SK-N-SH (cell line): Measurements from ENCODE around the gene COPS4. TPM values are rescaled to one million over a fixed set of nuclear protein-coding genes. Genes with fewer than 3 reads are reported as not detected.

Experiments
- CTCF ChIA-PET: fragments of 300-600, 350-600 bp; formaldehyde crosslinking; extraction: SDS; loops from one replicate; lab custom pipeline; 2021; lab: Yijun Ruan, JAX
- POLR2A ChIA-PET: fragments of 350-600 bp; sonication (Branson Sonifier 250); formaldehyde crosslinking; extraction: SDS; loops from one replicate; lab custom pipeline; 2020; ENCODE audit warnings: antibody characterized with exemption, inconsistent platforms; lab: Yijun Ruan, JAX
- DNase-seq: peaks from one replicate; pipeline ENCODE4 v3.0.0; 2012
- H2AFZ ChIP-seq: fragments of 200-600 bp; sonication (generic); 2 replicates; pipeline ENCODE4 v1.8.1; 2016; ENCODE audit warnings: antibody characterized with exemption, mild to moderate bottlenecking, low read depth
- H3F3A ChIP-seq: fragments of 200-600 bp; sonication (generic); replicated peaks from 2 replicates; pipeline ENCODE3; 2016; ENCODE audit warnings: antibody characterized with exemption, mild to moderate bottlenecking; ENCODE audit not compliant: insufficient read depth
- H3K27ac ChIP-seq, 2 experiments: fragments of 200-500 bp in 1 of 2; fragments of 200-600 bp in 1 of 2; sonication (Bioruptor generic) in 1 of 2; sonication (generic), shearing (Covaris generic) in 1 of 2; 2 replicates each; pipeline versions ENCODE4 v1.5.1 to v1.6.1; 2014 to 2016; ENCODE audit warnings: low read depth in 2 of 2, inconsistent platforms in 1 of 2, low read length in 1 of 2, mild to moderate bottlenecking in 1 of 2, mixed read lengths in 1 of 2
- H3K27me3 ChIP-seq: fragments of 200-600 bp; sonication (generic), shearing (Covaris generic); 2 replicates; pipeline ENCODE4 v1.6.1; 2016; ENCODE audit warnings: mixed run types; ENCODE audit not compliant: insufficient read depth
- H3K36me3 ChIP-seq, 2 experiments: fragments of 200-500 bp in 1 of 2; fragments of 200-600 bp in 1 of 2; sonication (Bioruptor generic) in 1 of 2; sonication (generic) in 1 of 2; replicated peaks in 1 of 2; 2 replicates each; pipeline versions ENCODE3 to v1.5.1; 2014 to 2016; ENCODE audit warnings: low read length in 1 of 2, mild to moderate bottlenecking in 1 of 2; ENCODE audit not compliant: insufficient read depth in 2 of 2, control insufficient read depth in 1 of 2
- H3K4me1 ChIP-seq, 2 experiments: fragments of 200-500 bp in 1 of 2; fragments of 200-600 bp in 1 of 2; sonication (Bioruptor generic) in 1 of 2; sonication (generic), shearing (Covaris generic) in 1 of 2; 2 replicates each; pipeline versions ENCODE4 v1.5.1 to v1.6.1; 2014 to 2016; ENCODE audit warnings: low read depth in 1 of 2, low read length in 1 of 2, mixed run types in 1 of 2; ENCODE audit not compliant: insufficient read depth in 2 of 2, control insufficient read depth in 1 of 2
- H3K4me2 ChIP-seq: fragments of 200-600 bp; sonication (generic), shearing (Covaris generic); 2 replicates; pipeline ENCODE4 v1.6.1; 2017; ENCODE audit warnings: mixed run types
- H3K4me3 ChIP-seq, 2 experiments: fragments of 200-500 bp in 1 of 2; fragments of 200-600 bp in 1 of 2; sonication (Bioruptor generic) in 1 of 2; sonication (generic), shearing (Covaris generic) in 1 of 2; 2 replicates each; pipeline versions ENCODE4 v1.5.1 to v1.8.1; 2014 to 2016; ENCODE audit warnings: low read depth in 2 of 2, inconsistent platforms in 1 of 2, low read length in 1 of 2, mild to moderate bottlenecking in 1 of 2, mixed read lengths in 1 of 2, moderate library complexity in 1 of 2
- H3K79me2 ChIP-seq: fragments of 200-600 bp; sonication (generic); 2 replicates; pipeline ENCODE4 v1.8.1; 2017; ENCODE audit warnings: mild to moderate bottlenecking; ENCODE audit not compliant: insufficient read depth
- H3K9ac ChIP-seq: fragments of 200-600 bp; sonication (generic); 2 replicates; pipeline ENCODE4 v1.6.1; 2017; ENCODE audit warnings: mixed run types
- H3K9me2 ChIP-seq: fragments of 200-600 bp; sonication (generic); 2 replicates; pipeline ENCODE4 v1.6.1; 2017; ENCODE audit warnings: mixed run types
- H3K9me3 ChIP-seq: fragments of 200-600 bp; sonication (generic); 2 replicates; pipeline ENCODE4 v1.6.1; 2017; ENCODE audit warnings: mixed run types, mild to moderate bottlenecking, moderate library complexity
- H4K20me1 ChIP-seq: fragments of 200-600 bp; sonication (generic); 2 replicates; pipeline ENCODE4 v1.6.1; 2017; ENCODE audit warnings: mild to moderate bottlenecking, mixed run types; ENCODE audit not compliant: insufficient read depth
- CHD2 ChIP-seq: fragments of 150-350 bp; IDR thresholded peaks from 2 replicates; pipeline ENCODE4 v1.6.1; 2018; ENCODE audit warnings: low read length; ENCODE audit not compliant: partially characterized antibody
- EZH2phosphoT487 ChIP-seq: fragments of 200-600 bp; sonication (generic); IDR thresholded peaks from 2 replicates; pipeline ENCODE4 v1.6.1; 2017; ENCODE audit warnings: low read depth, mixed run types, mild to moderate bottlenecking, antibody characterized with exemption, moderate library complexity, borderline replicate concordance
- GABPA ChIP-seq: IDR thresholded peaks from 2 replicates; pipeline ENCODE4 v1.4.0; 2012; ENCODE audit warnings: low read depth, mild to moderate bottlenecking
- GATA2 ChIP-seq: sonication (generic); formaldehyde crosslinking; IDR thresholded peaks from 2 replicates; pipeline ENCODE4 v1.5.0; 2020; ENCODE audit warnings: mild to moderate bottlenecking, missing genetic modification reagents
- MEF2A ChIP-seq: IDR thresholded peaks from 2 replicates; pipeline ENCODE4 v1.4.0; 2012; ENCODE audit warnings: low read depth, borderline replicate concordance
- MXI1 ChIP-seq: IDR thresholded peaks from 2 replicates; pipeline ENCODE4 v1.6.1; 2012; ENCODE audit warnings: mild to moderate bottlenecking, low read depth, low read length, improper control_type of control experiment
- POLR2AphosphoS5 ChIP-seq: IDR thresholded peaks from 2 replicates; pipeline ENCODE4 v1.6.1; 2012; ENCODE audit warnings: low read depth, low read length
- RCOR1 ChIP-seq: fragments of 150-350 bp; IDR thresholded peaks from 2 replicates; pipeline ENCODE4 v1.6.1; 2017; ENCODE audit warnings: antibody characterized with exemption, low read length
- RXRA ChIP-seq: IDR thresholded peaks from 2 replicates; pipeline ENCODE4 v1.4.0; 2012; ENCODE audit warnings: low read depth, mild to moderate bottlenecking, borderline replicate concordance
- SIN3A ChIP-seq: IDR thresholded peaks from 2 replicates; pipeline ENCODE4 v1.6.1; 2012; ENCODE audit warnings: low read depth, mild to moderate bottlenecking, low read length, moderate library complexity, borderline replicate concordance
- TEAD4 ChIP-seq: IDR thresholded peaks from 2 replicates; pipeline ENCODE4 v1.4.0; 2012; ENCODE audit warnings: mild to moderate bottlenecking, borderline replicate concordance; ENCODE audit not compliant: insufficient read depth
- YY1 ChIP-seq: IDR thresholded peaks from 2 replicates; pipeline ENCODE4 v1.4.0; 2012; ENCODE audit warnings: low read depth, mild to moderate bottlenecking
- WGBS: methylation state at CpG from one replicate; pipeline ENCODE4 v1.1.6; 2017; ENCODE audit warnings: low lambda C conversion rate; 5-methylcytosine and 5-hydroxymethylcytosine counted together
- polyA plus RNA-seq, 3 experiments: library from polyadenylated mRNA; depleted of rRNA; stranded (reverse); fragments of >200 nt; gene quantifications; 2 replicates each; pipeline ENCODE4 v1.2.3, GENCODE V29; 2012
- TF ChIP-seq, protein P1 (sequence below): fragments of 150-350 bp; IDR thresholded peaks from 2 replicates; pipeline ENCODE4 v1.6.1; 2017; ENCODE audit warnings: antibody characterized with exemption, low read length, low read depth, borderline replicate concordance
- TF ChIP-seq, protein P2 (sequence below): IDR thresholded peaks from 2 replicates; pipeline ENCODE4 v1.6.1; 2012; ENCODE audit warnings: mild to moderate bottlenecking, low read depth, low read length, moderate library complexity
- TF ChIP-seq, protein P3 (sequence below): fragments of 150-350 bp; IDR thresholded peaks from 2 replicates; pipeline ENCODE4 v1.6.1; 2016; ENCODE audit warnings: mild to moderate bottlenecking, low read depth, low read length
- TF ChIP-seq, protein P4 (sequence below): fragments of 200-600 bp; sonication (generic); IDR thresholded peaks from 2 replicates; pipeline ENCODE4 v1.6.1; 2017; ENCODE audit warnings: antibody characterized with exemption, mild to moderate bottlenecking, moderate library complexity

COPS4 gene
- polyA plus RNA-seq, 1 of the 3 experiments (the other 2 are of a cell fraction) = 33.9 TPM

DNA sequence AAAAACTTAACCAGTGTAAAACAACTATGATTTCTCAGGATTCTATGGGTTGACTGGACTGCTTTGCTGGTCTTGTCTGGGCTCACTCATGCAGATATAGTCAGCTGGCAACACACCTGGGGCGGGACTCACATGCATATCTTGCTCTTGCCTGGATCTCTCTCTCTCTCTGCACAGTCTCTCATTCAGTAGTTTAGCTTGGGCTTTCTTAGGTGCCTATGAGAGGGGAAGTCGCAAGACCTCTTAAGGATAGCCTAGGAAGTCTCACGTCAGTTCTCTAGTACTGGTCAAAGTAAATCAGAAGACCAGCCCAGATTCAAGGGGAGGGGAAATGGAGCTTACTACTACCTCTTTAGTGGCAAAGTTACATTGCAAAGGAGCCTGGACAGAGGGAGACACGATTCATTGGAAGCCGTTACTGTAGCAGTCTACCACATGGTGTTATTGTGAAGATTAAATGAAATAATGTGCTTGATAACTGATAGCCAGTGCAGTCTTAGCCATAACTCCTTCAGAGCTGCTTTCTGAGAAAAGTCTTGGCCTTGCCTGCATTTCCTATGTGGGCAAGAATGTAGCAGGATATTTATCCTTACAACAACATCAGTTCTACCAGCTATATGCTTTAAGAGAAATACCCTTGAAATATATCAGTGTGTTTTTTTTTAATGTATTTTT is 2.1 kb downstream of the COPS4 start:
- Histone ChIP-seq H3K79me2 (peaks cover 69% of the 10 kb centered on the region), H3K4me2 (peak overlapping the region; percentile 72), H3K27me3 (no peaks in the 10 kb centered on the region), H3K9me3 (no peaks in the 10 kb centered on the region), H4K20me1 (peaks cover 4% of the 10 kb centered on the region; the same call in 1 of the 2 replicates), H3K4me1 (peaks cover 0 to 12% of the 10 kb centered on the region in 2 experiments; a peak in 2 of 4 replicates), H3K36me3 (peaks cover 0 to 9% of the 10 kb centered on the region in 2 experiments), H3K9me2 (no peaks in the 10 kb centered on the region), H2AFZ (no peak overlapping the region), H3F3A (peaks cover 17% of the 10 kb centered on the region), H3K9ac (no peak overlapping the region), H3K4me3 (peak overlapping the region in 1 of 2 experiments; percentile 20; a peak in 1 of 4 replicates), H3K27ac (no peak overlapping the region)
- DNase-seq = no peak
- CTCF ChIA-PET = interaction anchor here (0.8 to 1.6 kb wide), 3 partner anchors 11 to 72 kb away, joined by 3 to 5 read pairs (median 3); no protein-coding TSS in a partner anchor
- WGBS = 77% methylated on average over 5 of the region's 5 CpGs
- TF ChIP-seq RCOR1 (no peak), TEAD4 (no peak), SIN3A (no peak), GATA2 (no peak), RXRA (no peak)
- TF ChIP-seq, protein P1, sequence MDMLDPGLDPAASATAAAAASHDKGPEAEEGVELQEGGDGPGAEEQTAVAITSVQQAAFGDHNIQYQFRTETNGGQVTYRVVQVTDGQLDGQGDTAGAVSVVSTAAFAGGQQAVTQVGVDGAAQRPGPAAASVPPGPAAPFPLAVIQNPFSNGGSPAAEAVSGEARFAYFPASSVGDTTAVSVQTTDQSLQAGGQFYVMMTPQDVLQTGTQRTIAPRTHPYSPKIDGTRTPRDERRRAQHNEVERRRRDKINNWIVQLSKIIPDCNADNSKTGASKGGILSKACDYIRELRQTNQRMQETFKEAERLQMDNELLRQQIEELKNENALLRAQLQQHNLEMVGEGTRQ = no peak
- TF ChIP-seq, protein P2, sequence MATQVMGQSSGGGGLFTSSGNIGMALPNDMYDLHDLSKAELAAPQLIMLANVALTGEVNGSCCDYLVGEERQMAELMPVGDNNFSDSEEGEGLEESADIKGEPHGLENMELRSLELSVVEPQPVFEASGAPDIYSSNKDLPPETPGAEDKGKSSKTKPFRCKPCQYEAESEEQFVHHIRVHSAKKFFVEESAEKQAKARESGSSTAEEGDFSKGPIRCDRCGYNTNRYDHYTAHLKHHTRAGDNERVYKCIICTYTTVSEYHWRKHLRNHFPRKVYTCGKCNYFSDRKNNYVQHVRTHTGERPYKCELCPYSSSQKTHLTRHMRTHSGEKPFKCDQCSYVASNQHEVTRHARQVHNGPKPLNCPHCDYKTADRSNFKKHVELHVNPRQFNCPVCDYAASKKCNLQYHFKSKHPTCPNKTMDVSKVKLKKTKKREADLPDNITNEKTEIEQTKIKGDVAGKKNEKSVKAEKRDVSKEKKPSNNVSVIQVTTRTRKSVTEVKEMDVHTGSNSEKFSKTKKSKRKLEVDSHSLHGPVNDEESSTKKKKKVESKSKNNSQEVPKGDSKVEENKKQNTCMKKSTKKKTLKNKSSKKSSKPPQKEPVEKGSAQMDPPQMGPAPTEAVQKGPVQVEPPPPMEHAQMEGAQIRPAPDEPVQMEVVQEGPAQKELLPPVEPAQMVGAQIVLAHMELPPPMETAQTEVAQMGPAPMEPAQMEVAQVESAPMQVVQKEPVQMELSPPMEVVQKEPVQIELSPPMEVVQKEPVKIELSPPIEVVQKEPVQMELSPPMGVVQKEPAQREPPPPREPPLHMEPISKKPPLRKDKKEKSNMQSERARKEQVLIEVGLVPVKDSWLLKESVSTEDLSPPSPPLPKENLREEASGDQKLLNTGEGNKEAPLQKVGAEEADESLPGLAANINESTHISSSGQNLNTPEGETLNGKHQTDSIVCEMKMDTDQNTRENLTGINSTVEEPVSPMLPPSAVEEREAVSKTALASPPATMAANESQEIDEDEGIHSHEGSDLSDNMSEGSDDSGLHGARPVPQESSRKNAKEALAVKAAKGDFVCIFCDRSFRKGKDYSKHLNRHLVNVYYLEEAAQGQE = no peak
- POLR2A ChIA-PET = no interaction called here

DNA sequence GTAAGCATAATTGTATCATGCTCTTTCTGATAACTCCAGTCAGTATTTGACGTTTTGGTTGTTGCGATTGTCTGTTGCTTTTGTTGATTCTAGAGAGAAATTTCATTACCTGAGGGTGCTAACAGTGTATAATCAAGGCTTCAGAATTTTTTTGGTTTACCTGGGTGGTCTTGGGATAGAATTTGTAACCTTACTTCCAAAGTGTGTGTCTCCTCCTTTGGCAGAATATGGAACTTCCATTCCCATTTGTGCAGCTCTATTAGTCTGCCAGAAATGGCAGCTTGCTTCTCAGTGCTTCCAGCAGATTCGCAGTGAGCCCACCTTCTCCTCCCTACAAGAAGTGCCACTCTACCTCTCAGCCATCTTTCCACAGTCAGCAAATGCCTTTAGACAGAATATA is 5.3 kb downstream of the COPS4 start:
- POLR2A ChIA-PET = interaction anchor here (1.5 kb wide), 1 partner anchor 27 kb away, joined by 3 read pairs; no protein-coding TSS in a partner anchor
- CTCF ChIA-PET = interaction anchor here (1.1 to 2.1 kb wide), 2 partner anchors 14 to 213 kb away, joined by 3 to 5 read pairs; no protein-coding TSS in a partner anchor

More for the DNA sequence above, 5.3 kb downstream of the COPS4 start:
- no peak overlapping the region for H3K27ac ChIP-seq
- peaks cover 25% of the 10 kb centered on the region for H3F3A ChIP-seq
- no peaks in the 10 kb centered on the region for H3K27me3 ChIP-seq
- peaks cover 98% of the 10 kb centered on the region for H3K79me2 ChIP-seq
- no peak overlapping the region for H2AFZ ChIP-seq
- H3K9me2 ChIP-seq = no peaks in the 10 kb centered on the region
- no peak for DNase-seq
- peaks cover 0 to 12% of the 10 kb centered on the region in 2 experiments; a peak in 2 of 4 replicates for H3K4me1 ChIP-seq
- peaks cover 4% of the 10 kb centered on the region; the same call in 1 of the 2 replicates for H4K20me1 ChIP-seq
- no peak overlapping the region for H3K9ac ChIP-seq
- H3K9me3 ChIP-seq = no peaks in the 10 kb centered on the region
- H3K4me2 ChIP-seq = no peak overlapping the region
- H3K36me3 ChIP-seq = peaks cover 0 to 10% of the 10 kb centered on the region in 2 experiments
- 92% methylated on average over 3 of the region's 3 CpGs for WGBS
- TF ChIP-seq GABPA (no peak), MEF2A (no peak), YY1 (no peak), CHD2 (no peak), EZH2phosphoT487 (no peak), SIN3A (no peak), RCOR1 (no peak), POLR2AphosphoS5 (no peak), MXI1 (no peak)
- TF ChIP-seq, protein P3, sequence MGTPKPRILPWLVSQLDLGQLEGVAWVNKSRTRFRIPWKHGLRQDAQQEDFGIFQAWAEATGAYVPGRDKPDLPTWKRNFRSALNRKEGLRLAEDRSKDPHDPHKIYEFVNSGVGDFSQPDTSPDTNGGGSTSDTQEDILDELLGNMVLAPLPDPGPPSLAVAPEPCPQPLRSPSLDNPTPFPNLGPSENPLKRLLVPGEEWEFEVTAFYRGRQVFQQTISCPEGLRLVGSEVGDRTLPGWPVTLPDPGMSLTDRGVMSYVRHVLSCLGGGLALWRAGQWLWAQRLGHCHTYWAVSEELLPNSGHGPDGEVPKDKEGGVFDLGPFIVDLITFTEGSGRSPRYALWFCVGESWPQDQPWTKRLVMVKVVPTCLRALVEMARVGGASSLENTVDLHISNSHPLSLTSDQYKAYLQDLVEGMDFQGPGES = no peak
- TF ChIP-seq, protein P4, sequence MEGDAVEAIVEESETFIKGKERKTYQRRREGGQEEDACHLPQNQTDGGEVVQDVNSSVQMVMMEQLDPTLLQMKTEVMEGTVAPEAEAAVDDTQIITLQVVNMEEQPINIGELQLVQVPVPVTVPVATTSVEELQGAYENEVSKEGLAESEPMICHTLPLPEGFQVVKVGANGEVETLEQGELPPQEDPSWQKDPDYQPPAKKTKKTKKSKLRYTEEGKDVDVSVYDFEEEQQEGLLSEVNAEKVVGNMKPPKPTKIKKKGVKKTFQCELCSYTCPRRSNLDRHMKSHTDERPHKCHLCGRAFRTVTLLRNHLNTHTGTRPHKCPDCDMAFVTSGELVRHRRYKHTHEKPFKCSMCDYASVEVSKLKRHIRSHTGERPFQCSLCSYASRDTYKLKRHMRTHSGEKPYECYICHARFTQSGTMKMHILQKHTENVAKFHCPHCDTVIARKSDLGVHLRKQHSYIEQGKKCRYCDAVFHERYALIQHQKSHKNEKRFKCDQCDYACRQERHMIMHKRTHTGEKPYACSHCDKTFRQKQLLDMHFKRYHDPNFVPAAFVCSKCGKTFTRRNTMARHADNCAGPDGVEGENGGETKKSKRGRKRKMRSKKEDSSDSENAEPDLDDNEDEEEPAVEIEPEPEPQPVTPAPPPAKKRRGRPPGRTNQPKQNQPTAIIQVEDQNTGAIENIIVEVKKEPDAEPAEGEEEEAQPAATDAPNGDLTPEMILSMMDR = no peak
- H3K4me3 ChIP-seq = no peak overlapping the region
